Panc1 (cell line): Measurements from ENCODE around the gene CLCN7.

ENCODE experiments used
- POLR2AphosphoS5 ChIP-seq: IDR thresholded peaks from 2 replicates; pipeline ENCODE4 v1.6.1; 2012; ENCODE audit warnings: mild to moderate bottlenecking, low read depth, low read length, moderate library complexity
- REST ChIP-seq, 2 experiments: IDR thresholded peaks; 2 replicates each; pipeline ENCODE4 v1.6.1; 2011 to 2012; ENCODE audit warnings: low read depth in 2 of 2, control low read depth in 1 of 2, low read length in 1 of 2, mild to moderate bottlenecking in 1 of 2, moderate library complexity in 1 of 2; ENCODE audit not compliant: insufficient read depth in 1 of 2
- SIN3A ChIP-seq: IDR thresholded peaks from 2 replicates; pipeline ENCODE4 v1.6.1; 2012; ENCODE audit warnings: low read depth, mild to moderate bottlenecking, low read length, moderate library complexity, borderline replicate concordance; ENCODE audit not compliant: insufficient read depth
- TCF7L2 ChIP-seq: IDR thresholded peaks from 2 replicates; pipeline ENCODE4 v1.6.1; 2011; ENCODE audit warnings: mild to moderate bottlenecking, low read depth, low read length, inconsistent platforms
- TF ChIP-seq, protein P1 (sequence below): fragments of 450-650 bp; IDR thresholded peaks from 2 replicates; pipeline ENCODE4 v1.5.1; 2017; ENCODE audit warnings: mild to moderate bottlenecking

DNA sequence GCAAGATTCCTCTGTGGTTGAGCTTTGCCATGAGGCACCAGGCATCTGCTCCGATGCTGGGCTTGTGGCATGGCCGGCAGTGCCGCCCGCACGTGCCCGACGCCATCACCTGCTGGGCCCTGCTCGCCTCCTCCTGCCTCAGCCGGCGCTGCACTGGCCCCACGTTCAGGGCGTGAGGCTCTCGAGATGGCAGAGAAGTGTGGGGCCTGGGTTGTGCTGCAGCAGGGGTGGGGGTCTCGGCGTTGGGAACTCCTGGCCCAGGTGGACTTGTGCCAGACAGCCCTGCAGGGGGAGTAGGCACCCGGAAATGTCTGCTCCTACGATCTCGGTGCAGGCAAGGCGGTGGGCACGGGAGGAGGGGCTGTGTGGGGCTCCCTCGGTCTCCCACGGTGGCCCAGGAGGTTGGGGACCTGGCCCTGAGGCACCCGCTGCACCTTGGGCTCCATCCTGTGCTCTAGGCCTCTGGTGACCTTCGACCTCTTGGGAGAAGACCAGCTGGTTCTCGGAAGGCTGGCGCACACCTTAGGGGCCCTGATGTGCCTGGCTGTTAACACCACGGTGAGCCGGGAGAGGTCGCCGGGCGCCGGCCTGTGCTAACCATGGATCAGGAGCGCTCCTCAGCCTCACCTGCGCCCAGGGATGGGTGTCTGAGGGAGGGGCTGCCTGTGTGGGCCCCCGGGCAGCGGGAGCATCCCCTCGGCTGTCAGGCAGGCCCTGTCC, 31.8 kb upstream of the CLCN7 start:
- TF ChIP-seq, protein P1, sequence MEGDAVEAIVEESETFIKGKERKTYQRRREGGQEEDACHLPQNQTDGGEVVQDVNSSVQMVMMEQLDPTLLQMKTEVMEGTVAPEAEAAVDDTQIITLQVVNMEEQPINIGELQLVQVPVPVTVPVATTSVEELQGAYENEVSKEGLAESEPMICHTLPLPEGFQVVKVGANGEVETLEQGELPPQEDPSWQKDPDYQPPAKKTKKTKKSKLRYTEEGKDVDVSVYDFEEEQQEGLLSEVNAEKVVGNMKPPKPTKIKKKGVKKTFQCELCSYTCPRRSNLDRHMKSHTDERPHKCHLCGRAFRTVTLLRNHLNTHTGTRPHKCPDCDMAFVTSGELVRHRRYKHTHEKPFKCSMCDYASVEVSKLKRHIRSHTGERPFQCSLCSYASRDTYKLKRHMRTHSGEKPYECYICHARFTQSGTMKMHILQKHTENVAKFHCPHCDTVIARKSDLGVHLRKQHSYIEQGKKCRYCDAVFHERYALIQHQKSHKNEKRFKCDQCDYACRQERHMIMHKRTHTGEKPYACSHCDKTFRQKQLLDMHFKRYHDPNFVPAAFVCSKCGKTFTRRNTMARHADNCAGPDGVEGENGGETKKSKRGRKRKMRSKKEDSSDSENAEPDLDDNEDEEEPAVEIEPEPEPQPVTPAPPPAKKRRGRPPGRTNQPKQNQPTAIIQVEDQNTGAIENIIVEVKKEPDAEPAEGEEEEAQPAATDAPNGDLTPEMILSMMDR: no peak
- TF ChIP-seq REST (IDR thresholded peaks at IDR 0.05; ENCODE audit: insufficient read depth in 1 of 2, low read depth in 2 of 2, low read length in 1 of 2) (no peak), SIN3A (no peak), POLR2AphosphoS5 (no peak), TCF7L2 (no peak)
